Measurements from ENCODE around the gene HYCC1.

- no peak for TF ChIP-seq CTCF (IDR thresholded peaks at IDR 0.05 in 4 of 5, conservative IDR thresholded peaks at IDR 0.05 in 1 of 5)
- no peak for TF ChIP-seq POLR2A (IDR thresholded peaks at IDR 0.05)
These were observed 10.5 kb upstream of the HYCC1 start for GRCh38 chr7:23024454-23024853.

All from gastrocnemius medialis (tissue), 4 donors.